Ovary (tissue), 9 donors: ENCODE measurements around the gene SUPT4H1. TPM values are rescaled to one million over a fixed set of nuclear protein-coding genes. Genes with fewer than 3 reads are reported as not detected.

ENCODE experiments used
- DNase-seq, 5 donors: peaks; one replicate each; pipeline ENCODE4 v3.0.0-alpha.2; 2019 to 2020
- H3K27ac ChIP-seq, 2 donors: fragments of 200-600 bp; one replicate each; pipeline versions ENCODE4 v1.5.1 to v1.8.0; 2019 to 2022
- H3K27me3 ChIP-seq: fragments of 200-600 bp; one replicate; pipeline ENCODE4 v1.8.0; 2022
- H3K36me3 ChIP-seq: fragments of 200-600 bp; sonication (generic); one replicate; pipeline ENCODE4 v1.5.1; 2019
- H3K4me1 ChIP-seq: one replicate; pipeline ENCODE4 v1.8.1; 2013; ENCODE audit warnings: mild to moderate bottlenecking, moderate library complexity; ENCODE audit not compliant: insufficient read depth
- H3K4me3 ChIP-seq: fragments of 200-600 bp; sonication (generic); one replicate; pipeline ENCODE4 v1.5.1; 2017
- H3K9me3 ChIP-seq, 2 donors: fragments of 200-600 bp in 1 of 2; sonication (generic) in 1 of 2; one replicate each; pipeline versions ENCODE4 v1.5.1 to v1.8.1; 2013 to 2019; ENCODE audit warnings: mild to moderate bottlenecking in 1 of 2, moderate library complexity in 1 of 2
- EP300 ChIP-seq: sonication (generic); formaldehyde crosslinking; IDR thresholded peaks from one replicate; pipeline ENCODE4 v1.6.1; 2017; ENCODE audit warnings: antibody characterized with exemption
- POLR2A ChIP-seq: fragments of 450-650 bp; IDR thresholded peaks from one replicate; pipeline ENCODE4 v1.6.1; 2017; ENCODE audit warnings: antibody characterized with exemption, mild to moderate bottlenecking, moderate library complexity
- WGBS, 3 donors: extraction: QIAGEN DNeasy Blood & Tissue Kit in 1 of 3; methylation state at CpG; one replicate each; pipeline versions ENCODE4 v1.1.5 to v1.1.7; 2013 to 2017; 5-methylcytosine and 5-hydroxymethylcytosine counted together
- intact Hi-C, 4 donors: fragments of 100-400 bp; cut with DNase I; formaldehyde crosslinking; loops; one replicate each; pipeline versions ENCODE4 v1.11.0 to v1.15.1; 2022 to 2023
- polyA plus RNA-seq, 2 donors: library from polyadenylated mRNA; stranded (reverse); fragments of 200-250 nt in 1 of 2; fragments of 350-450 nt in 1 of 2; fragmentation: Illumina TruSeq in 1 of 2; extraction: RNeasy Lipid Tissue Mini Kit (QIAGEN cat#74804) in 1 of 2; gene quantifications; one replicate each; pipeline ENCODE4 v1.2.3, GENCODE V29; 2013 to 2014
- total RNA-seq, 7 donors: library from RNA; depleted of rRNA in 2 of 7; stranded (reverse); fragments of >200 nt in 2 of 7; fragmentation: NEBNext Ultra II Directional in 3 of 7; extraction: Animal tissue kit (Norgen Biotek cat#: 25700) in 3 of 7; gene quantifications; one replicate each; pipeline versions ENCODE4 v1.1.0 to v1.2.4, GENCODE V29; 2016 to 2023
- TF ChIP-seq, protein P1 (sequence below), 3 donors: fragments of 450-650 bp in 2 of 3; fragments of 200-600 bp in 1 of 3; IDR thresholded peaks; one replicate each; pipeline versions ENCODE4 v1.5.1 to v1.8.0; 2016 to 2022; ENCODE audit warnings: antibody characterized with exemption in 3 of 3, mild to moderate bottlenecking in 1 of 3
- donor health status: DM: no; HTN: no; CAD: no; lungs with moderate emphysema.
- donor health status: DM: no; HTN: no; CAD: no.
- donor health status: Bipolar disorder and iron deficiency.
- donor health status: DM: yes; HTN: yes; CAD: no.
- donor health status: DM: no; HTN: no; CAD: no.
- donor health status: DM: yes; HTN: yes; CAD: no.

Gene SUPT4H1
- total and polyA plus RNA-seq, 9 donors, result 43.7 to 182 (median 66.0) TPM

GRCh38 chr17:58335779-58336455 is 16.1 kb downstream of the SUPT4H1 start:
- 72 to 87% (median 72%) methylated on average over 4 of the region's 4 CpGs for WGBS, 3 donors
- no peak overlapping the region for H3K4me3 ChIP-seq
- no peak overlapping the region for H3K27ac ChIP-seq
- no peaks in the 10 kb centered on the region for H3K36me3 ChIP-seq
- TF ChIP-seq, protein P1, sequence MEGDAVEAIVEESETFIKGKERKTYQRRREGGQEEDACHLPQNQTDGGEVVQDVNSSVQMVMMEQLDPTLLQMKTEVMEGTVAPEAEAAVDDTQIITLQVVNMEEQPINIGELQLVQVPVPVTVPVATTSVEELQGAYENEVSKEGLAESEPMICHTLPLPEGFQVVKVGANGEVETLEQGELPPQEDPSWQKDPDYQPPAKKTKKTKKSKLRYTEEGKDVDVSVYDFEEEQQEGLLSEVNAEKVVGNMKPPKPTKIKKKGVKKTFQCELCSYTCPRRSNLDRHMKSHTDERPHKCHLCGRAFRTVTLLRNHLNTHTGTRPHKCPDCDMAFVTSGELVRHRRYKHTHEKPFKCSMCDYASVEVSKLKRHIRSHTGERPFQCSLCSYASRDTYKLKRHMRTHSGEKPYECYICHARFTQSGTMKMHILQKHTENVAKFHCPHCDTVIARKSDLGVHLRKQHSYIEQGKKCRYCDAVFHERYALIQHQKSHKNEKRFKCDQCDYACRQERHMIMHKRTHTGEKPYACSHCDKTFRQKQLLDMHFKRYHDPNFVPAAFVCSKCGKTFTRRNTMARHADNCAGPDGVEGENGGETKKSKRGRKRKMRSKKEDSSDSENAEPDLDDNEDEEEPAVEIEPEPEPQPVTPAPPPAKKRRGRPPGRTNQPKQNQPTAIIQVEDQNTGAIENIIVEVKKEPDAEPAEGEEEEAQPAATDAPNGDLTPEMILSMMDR (IDR thresholded peaks at IDR 0.05), result no peak
- H3K9me3 ChIP-seq, result no peaks in the 10 kb centered on the region
- no peaks in the 10 kb centered on the region for H3K27me3 ChIP-seq
- no peaks in the 10 kb centered on the region for H3K4me1 ChIP-seq
- intact Hi-C loops, result no loop called here
- no peak for DNase-seq

- H3K9me3 ChIP-seq, result no peaks in the 10 kb centered on the region
- no peaks in the 10 kb centered on the region for H3K4me1 ChIP-seq
- TF ChIP-seq EP300 (no peak), POLR2A (no peak)
- no peak overlapping the region for H3K27ac ChIP-seq
- no peak overlapping the region for H3K4me3 ChIP-seq
- intact Hi-C loops, result no loop called here
- H3K36me3 ChIP-seq, result no peaks in the 10 kb centered on the region
- no peak for DNase-seq
- no peaks in the 10 kb centered on the region for H3K27me3 ChIP-seq
- 56 to 68% (median 62%) methylated on average over 10 of the region's 10 CpGs for WGBS, 3 donors
These were observed 16.8 kb downstream of the SUPT4H1 start for GRCh38 chr17:58335061-58335731.

DNA sequence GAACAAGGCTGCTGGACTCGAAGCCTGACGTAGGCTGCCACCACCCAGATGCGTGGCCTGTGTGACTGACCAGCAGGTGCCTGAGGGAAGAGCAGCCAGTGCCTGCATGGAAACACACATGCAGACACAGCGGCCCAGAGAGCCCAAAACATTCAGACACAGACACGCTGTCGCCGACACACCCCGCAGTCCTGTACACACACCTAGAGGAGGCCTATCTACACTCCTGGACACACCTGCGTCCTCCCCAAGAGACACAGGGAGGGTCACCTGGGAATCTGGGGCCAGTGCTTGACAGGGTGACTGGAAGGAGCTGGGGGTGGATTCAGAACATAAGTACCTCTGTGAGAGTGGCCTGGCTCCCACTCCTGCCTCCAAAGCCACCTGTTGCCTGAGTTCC is 17.3 kb downstream of the SUPT4H1 start:
- DNase-seq, result no peak
- Histone ChIP-seq H3K27ac (no peak overlapping the region), H3K9me3 (no peaks in the 10 kb centered on the region), H3K4me3 (no peak overlapping the region), H3K4me1 (no peaks in the 10 kb centered on the region), H3K27me3 (no peaks in the 10 kb centered on the region), H3K36me3 (no peaks in the 10 kb centered on the region)
- 82 to 95% (median 89%) methylated on average over 9 of the region's 9 CpGs for WGBS, 3 donors
- intact Hi-C loops, result no loop called here
- TF ChIP-seq EP300, result no peak
- no peak for TF ChIP-seq POLR2A
- TF ChIP-seq, protein P1 (IDR thresholded peaks at IDR 0.05), result no peak

- Histone ChIP-seq H3K27ac (no peak overlapping the region), H3K4me1 (no peaks in the 10 kb centered on the region), H3K4me3 (no peak overlapping the region), H3K27me3 (no peaks in the 10 kb centered on the region), H3K36me3 (no peaks in the 10 kb centered on the region), H3K9me3 (no peaks in the 10 kb centered on the region)
- intact Hi-C loops, result no loop called here
- WGBS, 3 donors, result 51 to 62% (median 58%) methylated on average over 5 of the region's 5 CpGs
- TF ChIP-seq, protein P1 (IDR thresholded peaks at IDR 0.05), result no peak
- TF ChIP-seq POLR2A, result no peak
- no peak for TF ChIP-seq EP300
- no peak for DNase-seq
These were observed 17.7 kb downstream of the SUPT4H1 start for GRCh38 chr17:58334256-58334655.

- TF ChIP-seq EP300, result no peak
- TF ChIP-seq, protein P1 (IDR thresholded peaks at IDR 0.05), result no peak
- no peaks in the 10 kb centered on the region for H3K9me3 ChIP-seq
- no peak for DNase-seq
- H3K27ac ChIP-seq, result no peak overlapping the region
- no peak overlapping the region for H3K4me3 ChIP-seq
- 51 to 54% (median 54%) methylated on average over 6 of the region's 6 CpGs for WGBS, 3 donors
- H3K36me3 ChIP-seq, result no peaks in the 10 kb centered on the region
- H3K4me1 ChIP-seq, result no peaks in the 10 kb centered on the region
- intact Hi-C loops, result no loop called here
- no peaks in the 10 kb centered on the region for H3K27me3 ChIP-seq
These were observed 18.2 kb downstream of the SUPT4H1 start for GRCh38 chr17:58333736-58334207.
